ENCODE measurements around the gene ACAP3.

Gene ACAP3

GRCh38 chr1:1354271-1355247 is 46.8 kb upstream of the ACAP3 start:
- H3K4me2 ChIP-seq (ENCODE audit: low read length) = no peak overlapping the region
- H3K9ac ChIP-seq (ENCODE audit: low read length) = no peak overlapping the region
- peaks cover 17% of the 10 kb centered on the region for H3K27me3 ChIP-seq (ENCODE audit: low read depth, low read length)
- TF ChIP-seq EZH2phosphoT487 (IDR thresholded peaks at IDR 0.05; ENCODE audit: low read depth) (no peak), CTCF (IDR thresholded peaks at IDR 0.05; ENCODE audit: low read depth, low read length) (no peak)
- no peaks in the 10 kb centered on the region for H4K20me1 ChIP-seq (ENCODE audit: insufficient read depth, low read length)
- no peak overlapping the region for H2AFZ ChIP-seq (ENCODE audit: low read depth, low read length)
- H3K9me3 ChIP-seq (ENCODE audit: insufficient read depth, low read length) = no peaks in the 10 kb centered on the region
- H3K4me3 ChIP-seq (ENCODE audit: low read length) = no peak overlapping the region
- H3K36me3 ChIP-seq (replicated peaks; ENCODE audit: low read depth, low read length) = no peaks in the 10 kb centered on the region
- no peaks in the 10 kb centered on the region for H3K79me2 ChIP-seq (ENCODE audit: low read length)
- H3K27ac ChIP-seq (ENCODE audit: low read length) = no peak overlapping the region
- H3K4me1 ChIP-seq (ENCODE audit: low read length) = peaks cover 25% of the 10 kb centered on the region; the same call in 1 of the 2 replicates

GRCh38 chr1:1353389-1354151 is 45.8 kb upstream of the ACAP3 start:
- no peaks in the 10 kb centered on the region for H4K20me1 ChIP-seq (ENCODE audit: insufficient read depth, low read length)
- H3K27ac ChIP-seq (ENCODE audit: low read length) = no peak overlapping the region
- H3K36me3 ChIP-seq (replicated peaks; ENCODE audit: low read depth, low read length) = no peaks in the 10 kb centered on the region
- H3K79me2 ChIP-seq (ENCODE audit: low read length) = peaks cover 3% of the 10 kb centered on the region; the same call in 1 of the 2 replicates
- TF ChIP-seq EZH2phosphoT487 (IDR thresholded peaks at IDR 0.05; ENCODE audit: low read depth) (no peak), CTCF (IDR thresholded peaks at IDR 0.05; ENCODE audit: low read depth, low read length) (no peak)
- no peak overlapping the region for H3K9ac ChIP-seq (ENCODE audit: low read length)
- H3K9me3 ChIP-seq (ENCODE audit: insufficient read depth, low read length) = no peaks in the 10 kb centered on the region
- no peak overlapping the region for H2AFZ ChIP-seq (ENCODE audit: low read depth, low read length)
- H3K4me1 ChIP-seq (ENCODE audit: low read length) = peaks cover 22% of the 10 kb centered on the region; the same call in 1 of the 2 replicates
- no peak overlapping the region for H3K4me2 ChIP-seq (ENCODE audit: low read length)
- no peak overlapping the region for H3K4me3 ChIP-seq (ENCODE audit: low read length)
- peaks cover 10% of the 10 kb centered on the region for H3K27me3 ChIP-seq (ENCODE audit: low read depth, low read length)

GRCh38 chr1:1352786-1353388 is 45.2 kb upstream of the ACAP3 start:
- no peaks in the 10 kb centered on the region for H3K9me3 ChIP-seq (ENCODE audit: insufficient read depth, low read length)
- no peak overlapping the region for H3K9ac ChIP-seq (ENCODE audit: low read length)
- peaks cover 2% of the 10 kb centered on the region; the same call in 1 of the 2 replicates for H4K20me1 ChIP-seq (ENCODE audit: insufficient read depth, low read length)
- no peak overlapping the region for H3K4me2 ChIP-seq (ENCODE audit: low read length)
- H3K79me2 ChIP-seq (ENCODE audit: low read length) = peaks cover 10% of the 10 kb centered on the region
- no peak overlapping the region for H3K27ac ChIP-seq (ENCODE audit: low read length)
- H3K27me3 ChIP-seq (ENCODE audit: low read depth, low read length) = peaks cover 4% of the 10 kb centered on the region
- no peaks in the 10 kb centered on the region for H3K36me3 ChIP-seq (replicated peaks; ENCODE audit: low read depth, low read length)
- H2AFZ ChIP-seq (ENCODE audit: low read depth, low read length) = no peak overlapping the region
- H3K4me1 ChIP-seq (ENCODE audit: low read length) = peaks cover 17% of the 10 kb centered on the region
- no peak overlapping the region for H3K4me3 ChIP-seq (ENCODE audit: low read length)
- TF ChIP-seq EZH2phosphoT487 (IDR thresholded peaks at IDR 0.05; ENCODE audit: low read depth) (no peak), CTCF (IDR thresholded peaks at IDR 0.05; ENCODE audit: low read depth, low read length) (no peak)

Data from OCI-LY3 (cell line).